Stimulated activated CD4-positive, alpha-beta T cell treated with anti-CD3 and anti-CD28 coated beads, Interleukin-12 subunit alpha, Interleukin-12 subunit beta, amount 100 ng/mL, for 24 hours (primary cell): ENCODE measurements around the gene SLC9A9.

Experiments used
- DNase-seq, 2 experiments: peaks; one replicate each; pipeline ENCODE4 v3.0.0-alpha.2; 2020; ENCODE audit warnings: low read depth in 2 of 2

Gene SLC9A9

GRCh38 chr3:143843587-143843986 lies 4.7 kb downstream of the SLC9A9 start:
- DNase-seq: no peak

DNA sequence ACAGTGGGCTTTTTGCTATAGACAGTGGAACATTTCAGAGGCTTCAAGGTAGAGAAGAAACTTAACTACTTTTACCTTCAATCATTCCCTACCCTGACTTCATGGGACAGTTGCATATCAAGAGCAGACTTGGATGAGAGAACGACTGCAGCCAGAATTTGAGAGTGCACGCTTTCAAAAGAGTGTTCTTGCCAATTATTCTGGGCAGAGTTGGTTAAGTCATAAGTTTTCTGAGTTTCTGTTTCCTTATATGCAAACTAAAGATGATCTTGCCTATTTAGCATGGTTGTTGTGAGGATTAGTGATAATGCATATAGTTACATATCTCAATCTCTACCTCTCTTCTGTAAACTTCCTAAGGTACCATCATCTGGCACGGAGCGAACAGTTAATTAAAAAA lies 7.6 kb downstream of the SLC9A9 start:
- DNase-seq: no peak

GRCh38 chr3:143839980-143840379 lies 8.3 kb downstream of the SLC9A9 start:
- no peak for DNase-seq

DNA sequence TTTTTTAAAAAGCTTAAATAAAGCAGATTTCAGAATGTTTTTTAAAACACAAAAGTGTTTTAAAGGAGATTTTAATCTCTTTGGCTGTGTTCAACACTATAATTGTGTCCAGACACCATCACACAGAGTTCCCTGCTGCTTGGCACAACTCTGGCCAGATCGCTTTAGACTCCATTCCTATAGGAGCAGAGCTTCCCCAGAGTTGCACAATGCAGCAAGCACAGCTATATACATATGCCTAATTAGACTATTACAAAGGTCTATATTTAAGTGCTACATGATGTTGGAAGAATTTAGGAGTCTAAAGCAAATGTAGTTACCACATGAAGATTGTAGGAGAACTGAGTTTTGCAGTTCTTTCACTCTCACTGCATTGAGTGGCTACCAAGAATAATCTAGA lies 11.2 kb downstream of the SLC9A9 start:
- DNase-seq: no peak

- DNase-seq: no peak
Observed at GRCh38 chr3:143835312-143835711, 13.0 kb downstream of the SLC9A9 start.

GRCh38 chr3:143832433-143832832 lies 15.8 kb downstream of the SLC9A9 start:
- DNase-seq: no peak

GRCh38 chr3:143831994-143832393 lies 16.3 kb downstream of the SLC9A9 start:
- DNase-seq: no peak

DNA sequence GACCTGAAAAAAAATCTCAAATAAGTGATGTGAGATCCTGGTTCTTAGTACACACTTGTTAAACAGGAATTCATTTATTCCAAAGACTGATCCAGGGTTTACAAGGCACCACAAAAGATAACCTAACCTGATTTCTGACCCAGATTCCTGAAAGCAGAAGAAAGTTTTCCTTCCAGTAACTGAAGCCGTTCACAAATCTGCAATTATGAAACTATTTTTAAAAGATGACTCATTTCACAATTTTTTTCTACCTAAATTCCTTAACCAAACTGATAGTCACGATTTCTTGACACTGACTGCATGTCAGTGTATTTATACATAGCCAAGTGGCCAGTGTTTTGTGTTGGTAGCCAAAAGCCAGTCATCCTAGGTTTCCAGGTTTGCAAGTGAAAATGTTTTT lies 17.1 kb downstream of the SLC9A9 start:
- no peak for DNase-seq

- DNase-seq: no peak
Observed at GRCh38 chr3:143830786-143831185, 17.5 kb downstream of the SLC9A9 start.

DNA sequence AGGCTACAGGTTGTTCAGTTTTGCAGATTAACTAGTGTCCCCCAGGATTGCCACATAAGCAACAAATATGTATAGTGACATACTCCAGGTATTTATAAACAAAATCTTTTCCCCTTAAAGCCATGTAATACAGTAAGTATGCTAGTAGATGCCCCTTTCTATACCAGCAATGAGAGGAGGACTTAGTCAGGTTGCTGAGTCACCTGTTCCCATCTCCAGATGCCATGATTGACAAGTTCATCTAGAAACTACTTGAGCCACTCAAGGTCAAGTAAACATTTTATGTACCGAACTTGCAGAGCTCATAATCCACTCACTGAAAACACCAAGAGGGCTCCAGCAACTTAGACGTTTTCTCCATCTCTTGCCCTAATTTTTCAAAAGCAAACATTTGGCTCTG lies 18.2 kb downstream of the SLC9A9 start:
- no peak for DNase-seq

DNA sequence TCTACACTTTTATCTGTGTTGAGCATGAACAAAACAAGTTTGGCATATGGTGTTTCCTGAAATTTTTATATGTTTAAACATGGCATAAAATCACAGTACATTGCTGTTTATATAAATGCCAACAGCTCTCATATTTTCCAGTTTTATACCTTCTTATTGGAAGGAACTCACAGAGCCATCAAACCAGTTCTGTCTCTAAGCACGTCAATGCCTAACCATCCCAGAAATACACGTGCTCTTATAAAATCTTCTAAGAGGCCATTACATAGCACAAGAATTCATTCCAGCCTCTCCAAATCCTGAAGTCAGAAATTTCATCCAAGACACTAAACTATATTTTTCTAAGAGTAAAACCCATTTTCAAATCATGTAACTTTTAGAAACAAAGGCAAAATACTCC lies 20.8 kb downstream of the SLC9A9 start:
- no peak for DNase-seq

DNA sequence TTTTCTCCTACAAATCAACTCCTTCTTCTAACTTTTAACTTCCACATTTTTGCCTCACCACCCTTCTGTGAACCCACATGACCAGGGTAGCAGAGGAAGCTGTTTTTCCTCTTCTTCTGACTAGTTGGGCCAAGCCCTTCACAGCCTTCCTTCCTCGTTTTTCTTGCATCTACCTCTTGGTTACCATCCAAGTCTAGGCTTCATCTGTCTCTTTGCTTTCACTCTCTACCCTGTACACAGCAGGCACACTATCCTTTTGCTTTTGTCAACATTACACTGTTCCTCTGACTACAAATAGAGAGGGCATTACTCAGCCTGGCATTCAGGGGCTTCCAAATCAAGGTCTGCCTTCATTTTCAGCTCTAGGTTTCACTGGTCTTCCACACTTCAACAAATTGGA lies 22.0 kb downstream of the SLC9A9 start:
- no peak for DNase-seq

DNA sequence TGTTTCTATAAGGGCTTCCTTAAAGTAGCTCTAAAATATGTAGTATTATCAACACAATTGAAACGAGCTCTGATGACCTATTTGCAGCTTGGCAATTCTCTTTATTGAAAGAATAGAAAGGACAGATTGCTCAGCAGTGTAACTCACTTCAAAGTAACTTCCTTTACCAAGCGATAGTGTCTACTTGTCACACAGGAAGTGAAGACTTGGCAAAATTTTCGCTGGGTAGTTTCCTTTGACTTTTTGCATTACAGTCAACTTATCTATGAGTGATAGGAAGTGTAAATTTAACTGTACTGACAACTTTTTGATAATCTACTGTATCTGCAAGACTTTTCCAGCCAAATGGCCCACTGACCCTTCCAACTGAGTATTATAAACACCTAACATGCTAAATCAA lies 22.8 kb downstream of the SLC9A9 start:
- DNase-seq: no peak

DNA sequence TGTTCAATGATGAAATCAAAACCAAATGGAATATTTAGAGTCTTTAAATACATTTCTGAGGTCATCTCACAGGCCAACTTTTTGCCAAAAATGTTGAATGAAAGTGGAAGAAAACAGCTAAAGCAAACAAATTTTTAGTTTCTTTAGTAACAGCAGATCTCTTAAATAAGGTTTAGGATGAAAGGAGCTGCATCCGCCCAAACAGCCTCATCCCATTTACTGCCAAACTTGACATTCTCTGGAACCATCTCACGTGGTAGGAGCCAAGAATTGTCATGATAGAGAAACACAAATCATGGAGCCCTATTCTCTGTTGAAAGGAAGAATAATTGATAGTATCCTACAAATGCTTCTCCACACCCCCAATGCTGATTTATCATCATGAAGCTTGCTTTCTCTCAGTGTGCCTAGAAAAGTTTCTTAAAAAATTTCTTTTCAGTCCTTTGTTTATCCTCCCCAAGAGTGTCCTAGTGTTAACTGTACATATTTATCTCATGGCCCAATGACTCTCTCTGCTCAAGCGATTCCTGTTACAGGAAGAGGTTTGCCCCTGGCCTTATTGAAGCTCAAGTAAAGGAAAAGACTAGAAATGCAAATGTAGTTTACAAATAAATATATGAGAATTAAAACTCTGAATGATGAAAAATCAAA lies 23.4 kb downstream of the SLC9A9 start:
- DNase-seq: no peak

- no peak for DNase-seq
Observed at GRCh38 chr3:143822798-143823197, 25.5 kb downstream of the SLC9A9 start.

- DNase-seq: no peak
Observed at GRCh38 chr3:143822374-143822773, 25.9 kb downstream of the SLC9A9 start.

DNA sequence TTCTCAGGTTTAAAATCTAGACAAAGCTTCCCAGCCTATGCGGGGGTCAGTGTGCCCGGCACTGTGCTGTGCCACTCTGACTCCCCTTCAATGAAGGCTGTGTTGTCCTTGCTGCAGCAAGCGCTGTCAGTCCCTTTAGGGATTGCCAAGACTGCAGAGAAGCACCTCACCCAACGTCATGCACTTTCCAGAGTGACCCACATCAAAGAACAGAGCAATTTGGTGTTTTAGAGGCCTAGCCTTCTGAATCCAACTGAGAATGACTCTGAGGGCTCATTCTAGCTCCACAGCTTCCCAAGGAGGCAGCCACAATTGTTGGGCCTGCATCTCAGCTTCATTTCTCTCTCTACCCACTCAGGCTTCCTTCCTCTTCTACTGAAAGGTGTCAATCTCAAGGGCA lies 26.4 kb downstream of the SLC9A9 start:
- no peak for DNase-seq

DNA sequence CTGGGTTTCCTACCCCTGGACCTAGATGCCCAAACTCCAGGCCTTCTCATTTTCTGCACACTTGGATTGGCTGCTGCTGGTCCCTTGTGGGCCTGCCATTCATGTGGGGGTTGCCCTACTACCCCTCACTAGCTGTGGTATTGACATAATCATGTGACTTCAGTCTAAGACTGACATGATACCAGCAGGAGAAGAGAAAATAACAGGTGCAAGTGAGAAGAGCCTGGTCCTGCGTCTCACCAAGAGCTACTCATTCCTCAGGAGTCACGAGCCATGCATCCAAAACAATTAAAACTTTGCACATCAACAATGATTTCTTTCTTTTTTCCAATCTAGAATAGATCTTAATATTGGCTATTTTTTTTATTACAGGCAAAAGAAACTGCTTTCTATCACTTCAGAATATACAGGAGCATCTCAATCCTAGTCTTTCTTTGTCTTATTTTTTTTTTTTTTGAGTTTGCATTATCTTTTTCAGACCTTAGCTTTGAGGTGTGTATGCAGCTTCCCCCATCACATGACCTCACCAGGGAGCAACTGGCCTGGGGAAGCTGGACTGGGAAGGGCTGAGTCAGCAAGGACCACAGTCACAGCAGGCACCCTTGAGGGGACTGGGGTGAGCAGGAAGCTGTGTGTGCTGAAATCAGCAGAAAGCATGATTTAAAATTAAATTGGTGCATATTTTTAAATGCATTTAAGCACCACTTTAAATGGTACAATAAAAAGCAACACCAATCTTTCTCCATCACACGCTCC lies 27.6 kb downstream of the SLC9A9 start:
- DNase-seq: no peak

DNA sequence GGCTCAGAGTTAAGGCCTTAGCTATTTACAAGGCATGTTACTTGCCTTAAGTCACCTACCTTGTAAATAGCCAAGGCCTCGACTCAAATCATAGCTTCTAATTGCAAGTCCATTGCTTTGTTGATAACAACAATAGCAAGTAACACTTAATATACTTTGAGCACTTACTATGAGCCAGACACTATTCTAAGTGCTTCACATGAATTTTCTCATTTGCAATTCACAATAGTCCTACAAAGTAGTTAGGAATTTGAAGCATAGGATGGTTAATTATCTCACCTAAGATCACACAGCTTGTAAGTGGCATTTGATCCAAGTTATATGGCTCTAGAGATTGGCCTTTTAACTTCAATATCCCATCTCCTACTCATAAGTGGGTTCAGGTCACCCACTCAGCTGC lies 28.4 kb downstream of the SLC9A9 start:
- no peak for DNase-seq

GRCh38 chr3:143814443-143814889 lies 33.8 kb downstream of the SLC9A9 start:
- no peak for DNase-seq

DNA sequence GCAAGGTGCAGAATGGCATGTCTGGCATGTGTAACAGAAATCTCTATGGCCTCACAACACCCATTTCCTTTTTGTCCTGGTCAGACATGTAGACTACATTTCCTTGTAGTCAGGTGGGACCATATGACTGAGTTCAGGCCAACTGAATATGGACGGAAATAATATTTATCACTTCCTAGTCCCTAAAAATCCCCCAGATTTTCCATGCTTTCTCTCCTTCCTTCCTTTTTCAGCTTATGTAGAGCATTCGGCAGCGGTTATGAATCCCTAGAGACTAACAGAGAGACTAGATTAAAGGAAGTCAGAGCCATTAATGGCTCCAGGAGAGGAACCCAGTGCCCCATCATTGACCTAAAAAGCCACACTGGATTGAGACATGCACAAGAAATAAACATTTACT lies 35.8 kb downstream of the SLC9A9 start:
- DNase-seq: no peak

- no peak for DNase-seq
Observed at GRCh38 chr3:143811602-143812001, 36.7 kb downstream of the SLC9A9 start.

- DNase-seq: no peak
Observed at GRCh38 chr3:143810953-143811265, 37.4 kb downstream of the SLC9A9 start.
